DND-41 (cell line): ENCODE results near the gene CCR9.
A peak's percentile ranks its signal among the peaks of the same experiment; 100 is the strongest.

ENCODE experiments used
- ATAC-seq: fragments of 200-7000 bp; cut with Tn5 transposase; 3 replicates; pipeline ENCODE4 v1.9.1; 2021; ENCODE audit warnings: low read depth; ENCODE audit not compliant: insufficient read depth
- DNase-seq: peaks from one replicate; pipeline ENCODE4 v3.0.0-alpha.2; 2020
- H2AFZ ChIP-seq: 2 replicates; pipeline ENCODE4 v1.6.0; 2012; ENCODE audit warnings: low read depth, low read length
- H3K27ac ChIP-seq: 2 replicates; pipeline ENCODE4 v1.5.1; 2012; ENCODE audit warnings: low read length, inconsistent platforms
- H3K27me3 ChIP-seq: fragments of 200-600 bp; sonication (generic); 2 replicates; pipeline ENCODE4 v1.6.0; 2012; ENCODE audit warnings: low read length, mild to moderate bottlenecking, inconsistent platforms; ENCODE audit not compliant: insufficient read depth, poor library complexity
- H3K36me3 ChIP-seq: 2 replicates; pipeline ENCODE4 v1.5.1; 2012; ENCODE audit warnings: low read length, inconsistent platforms; ENCODE audit not compliant: insufficient read depth
- H3K4me1 ChIP-seq: 2 replicates; pipeline ENCODE4 v1.5.1; 2012; ENCODE audit warnings: mild to moderate bottlenecking, low read length; ENCODE audit not compliant: insufficient read depth
- H3K4me2 ChIP-seq: 2 replicates; pipeline ENCODE4 v1.6.0; 2012; ENCODE audit warnings: mild to moderate bottlenecking, moderate library complexity, low read length, inconsistent platforms; ENCODE audit not compliant: insufficient read depth
- H3K4me3 ChIP-seq, 2 experiments: fragments of 200-600 bp in 1 of 2; shearing (Covaris generic) in 1 of 2; 2 replicates each; pipeline ENCODE4 v1.5.1; 2012 to 2016; ENCODE audit warnings: inconsistent platforms in 2 of 2, low read length in 2 of 2, mild to moderate bottlenecking in 2 of 2, low read depth in 1 of 2, moderate library complexity in 1 of 2
- H3K79me2 ChIP-seq: 2 replicates; pipeline ENCODE4 v1.6.0; 2012; ENCODE audit warnings: low read length, inconsistent platforms; ENCODE audit not compliant: insufficient read depth
- H3K9ac ChIP-seq: 2 replicates; pipeline ENCODE4 v1.6.0; 2012; ENCODE audit warnings: low read depth, mild to moderate bottlenecking, inconsistent platforms, low read length, moderate library complexity
- H3K9me3 ChIP-seq: 2 replicates; pipeline ENCODE4 v1.5.1; 2012; ENCODE audit warnings: low read length, moderate library complexity, mild to moderate bottlenecking, inconsistent platforms; ENCODE audit not compliant: insufficient read depth, severe bottlenecking
- H4K20me1 ChIP-seq: 2 replicates; pipeline ENCODE4 v1.6.0; 2012; ENCODE audit warnings: low read length; ENCODE audit not compliant: insufficient read depth
- CTCF ChIP-seq: IDR thresholded peaks from 2 replicates; pipeline ENCODE4 v1.5.1; 2012; ENCODE audit warnings: borderline replicate concordance, low read length, moderate library complexity, mild to moderate bottlenecking; ENCODE audit not compliant: poor library complexity, severe bottlenecking; ENCODE audit errors: extremely low read depth
- EZH2 ChIP-seq: IDR thresholded peaks from 3 replicates; pipeline ENCODE4 v1.6.1; 2012; ENCODE audit warnings: borderline replicate concordance, low read depth, mild to moderate bottlenecking, moderate library complexity, low read length, inconsistent platforms; ENCODE audit not compliant: severe bottlenecking

CCR9 gene

GRCh38 chr3:45890405-45890804, 4.1 kb downstream of the CCR9 start:
- no peak overlapping the region for H2AFZ ChIP-seq
- ATAC-seq (peak; percentile 41; the same call in 2 of the 3 replicates), DNase-seq (peak; percentile 69)
- H3K79me2 ChIP-seq, result peaks cover 99% of the 10 kb centered on the region
- H3K4me1 ChIP-seq, result peaks cover 99% of the 10 kb centered on the region
- 0 out of 2 replicates have a peak overlapping the region, but pooled peaks have one; percentile 3 for H3K9ac ChIP-seq
- no peaks in the 10 kb centered on the region for H3K27me3 ChIP-seq
- H3K27ac ChIP-seq, result peak overlapping the region; percentile 43
- TF ChIP-seq CTCF, result no peak
- TF ChIP-seq EZH2, result no peak
- no peak overlapping the region for H3K4me3 ChIP-seq
- H3K36me3 ChIP-seq, result peaks cover 95% of the 10 kb centered on the region
- H3K4me2 ChIP-seq, result no peak overlapping the region
- H3K9me3 ChIP-seq, result no peaks in the 10 kb centered on the region
- peaks cover 84% of the 10 kb centered on the region for H4K20me1 ChIP-seq

GRCh38 chr3:45892161-45892560, 5.8 kb downstream of the CCR9 start:
- Histone ChIP-seq H3K27ac (peak overlapping the region; percentile 71), H2AFZ (no peak overlapping the region), H3K4me1 (peaks cover 99% of the 10 kb centered on the region), H3K9ac (no peak overlapping the region), H3K27me3 (no peaks in the 10 kb centered on the region), H3K4me3 (no peak overlapping the region), H4K20me1 (peaks cover 84% of the 10 kb centered on the region), H3K9me3 (no peaks in the 10 kb centered on the region), H3K4me2 (peak overlapping the region; percentile 33), H3K79me2 (peaks cover 99% of the 10 kb centered on the region), H3K36me3 (peaks cover 95% of the 10 kb centered on the region)
- TF ChIP-seq EZH2 (no peak), CTCF (no peak)
- ATAC-seq (no peak), DNase-seq (no peak)

GRCh38 chr3:45894015-45894414, 7.7 kb downstream of the CCR9 start:
- no peak overlapping the region for H3K9ac ChIP-seq
- H3K79me2 ChIP-seq, result peaks cover 99% of the 10 kb centered on the region
- peak overlapping the region; percentile 79 for H3K27ac ChIP-seq
- ATAC-seq (no peak), DNase-seq (no peak)
- H3K4me1 ChIP-seq, result peaks cover 97% of the 10 kb centered on the region
- no peak overlapping the region for H2AFZ ChIP-seq
- H4K20me1 ChIP-seq, result peaks cover 85% of the 10 kb centered on the region
- no peak for TF ChIP-seq EZH2
- TF ChIP-seq CTCF, result no peak
- H3K27me3 ChIP-seq, result no peaks in the 10 kb centered on the region
- peak overlapping the region; percentile 32 for H3K4me2 ChIP-seq
- H3K9me3 ChIP-seq, result no peaks in the 10 kb centered on the region
- no peak overlapping the region for H3K4me3 ChIP-seq
- H3K36me3 ChIP-seq, result peaks cover 95% of the 10 kb centered on the region
